ENCODE data around the gene NKAIN1. TPM values are rescaled to one million over a fixed set of nuclear protein-coding genes. Genes with fewer than 3 reads are reported as not detected.
"Not testable (repeated sequence)": the region's sequence is repeated elsewhere in the genome, so short reads cannot be mapped to it uniquely, and the experiment has no call there.

NKAIN1 gene
- total RNA-seq, 4 donors from 2014 or later, result 0.55 TPM; not detected in 3

DNA sequence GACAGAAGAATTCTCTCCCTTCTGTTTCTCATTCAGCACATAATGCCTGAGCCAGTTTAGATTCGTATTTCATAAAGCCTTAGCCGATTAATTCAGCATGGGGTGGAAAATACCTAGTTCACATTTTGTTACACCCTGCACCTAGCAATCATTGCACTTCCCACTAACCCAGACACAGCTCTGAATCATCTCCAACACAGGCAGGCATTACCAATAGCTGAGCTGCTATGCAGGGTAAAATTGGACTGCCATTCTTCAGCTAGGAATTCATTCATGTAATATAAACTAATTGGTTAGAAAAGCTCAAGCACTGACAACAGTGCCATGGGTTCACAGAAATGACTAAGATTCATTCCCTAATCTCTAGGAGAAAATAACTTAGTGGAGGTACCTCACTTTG lies 26.9 kb upstream of the NKAIN1 start:
- no peaks in the 10 kb centered on the region for H3K27me3 ChIP-seq
- no peak for DNase-seq
- TF ChIP-seq, protein P1, sequence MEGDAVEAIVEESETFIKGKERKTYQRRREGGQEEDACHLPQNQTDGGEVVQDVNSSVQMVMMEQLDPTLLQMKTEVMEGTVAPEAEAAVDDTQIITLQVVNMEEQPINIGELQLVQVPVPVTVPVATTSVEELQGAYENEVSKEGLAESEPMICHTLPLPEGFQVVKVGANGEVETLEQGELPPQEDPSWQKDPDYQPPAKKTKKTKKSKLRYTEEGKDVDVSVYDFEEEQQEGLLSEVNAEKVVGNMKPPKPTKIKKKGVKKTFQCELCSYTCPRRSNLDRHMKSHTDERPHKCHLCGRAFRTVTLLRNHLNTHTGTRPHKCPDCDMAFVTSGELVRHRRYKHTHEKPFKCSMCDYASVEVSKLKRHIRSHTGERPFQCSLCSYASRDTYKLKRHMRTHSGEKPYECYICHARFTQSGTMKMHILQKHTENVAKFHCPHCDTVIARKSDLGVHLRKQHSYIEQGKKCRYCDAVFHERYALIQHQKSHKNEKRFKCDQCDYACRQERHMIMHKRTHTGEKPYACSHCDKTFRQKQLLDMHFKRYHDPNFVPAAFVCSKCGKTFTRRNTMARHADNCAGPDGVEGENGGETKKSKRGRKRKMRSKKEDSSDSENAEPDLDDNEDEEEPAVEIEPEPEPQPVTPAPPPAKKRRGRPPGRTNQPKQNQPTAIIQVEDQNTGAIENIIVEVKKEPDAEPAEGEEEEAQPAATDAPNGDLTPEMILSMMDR (IDR thresholded peaks at IDR 0.05), result no peak
- no peak for TF ChIP-seq POLR2A (IDR thresholded peaks at IDR 0.05)
- no peaks in the 10 kb centered on the region for H3K36me3 ChIP-seq
- no peak overlapping the region for H3K27ac ChIP-seq
- no peaks in the 10 kb centered on the region for H3K4me1 ChIP-seq
- H3K9me3 ChIP-seq, result no peaks in the 10 kb centered on the region
- intact Hi-C loops (cut with DNase I; ENCODE audit: low total_unique reads), result no loop called here
- no peak overlapping the region for H3K4me3 ChIP-seq

DNA sequence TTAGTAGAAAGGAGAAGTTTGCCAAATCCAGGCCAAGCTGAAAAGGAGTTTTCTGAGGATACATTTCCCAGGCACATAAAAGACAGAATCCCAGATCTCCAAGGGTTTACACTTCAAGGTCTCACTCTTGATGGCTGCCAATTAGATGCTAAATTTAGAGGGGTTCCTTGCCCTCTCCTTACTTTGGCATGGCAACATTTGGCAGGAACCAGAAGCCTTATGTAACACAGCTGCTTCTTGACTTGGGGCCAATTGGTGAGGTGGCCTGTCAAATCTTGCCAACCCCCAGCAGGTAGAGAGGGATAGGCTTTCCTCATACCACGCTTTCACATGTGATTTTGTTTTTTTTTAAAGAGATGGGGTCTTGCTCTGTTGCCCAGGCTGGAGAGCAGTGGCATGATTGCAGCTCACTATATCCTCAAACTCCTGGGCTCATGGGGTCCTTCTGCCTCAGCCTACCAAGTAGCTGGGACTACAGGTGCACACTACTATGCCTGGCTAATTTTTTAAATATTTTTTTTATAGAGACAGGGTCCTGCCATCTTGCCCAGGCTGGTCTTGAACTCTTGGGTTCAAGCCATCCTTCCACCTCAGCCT lies 25.2 kb upstream of the NKAIN1 start:
- Histone ChIP-seq H3K36me3 (no peaks in the 10 kb centered on the region), H3K4me1 (no peaks in the 10 kb centered on the region), H3K27me3 (no peaks in the 10 kb centered on the region), H3K9me3 (no peaks in the 10 kb centered on the region), H3K27ac (no peak overlapping the region), H3K4me3 (no peak overlapping the region)
- DNase-seq, result no peak
- TF ChIP-seq, protein P1 (IDR thresholded peaks at IDR 0.05), result no peak
- TF ChIP-seq POLR2A (IDR thresholded peaks at IDR 0.05), result no peak
- intact Hi-C loops (cut with DNase I; ENCODE audit: low total_unique reads), result no loop called here

DNA sequence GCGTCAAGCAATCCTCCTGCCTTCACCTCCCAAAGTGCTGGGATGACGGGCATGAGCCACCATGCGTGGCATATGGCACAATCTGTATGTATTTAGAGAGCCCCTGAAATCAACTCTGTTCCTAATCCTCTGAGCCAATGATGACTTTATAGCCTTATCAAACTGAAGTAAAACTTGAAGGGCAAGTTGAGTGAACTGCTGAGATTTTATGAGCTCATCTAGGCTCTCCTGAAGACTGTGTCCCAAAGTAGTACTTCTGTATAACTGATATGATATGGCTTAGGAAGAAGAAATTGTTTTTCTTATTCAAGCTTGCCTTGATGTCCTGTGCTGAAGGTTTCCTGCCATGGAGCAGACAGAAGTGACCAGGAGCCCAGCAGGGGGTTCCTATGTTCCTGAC lies 23.7 kb upstream of the NKAIN1 start:
- no peak overlapping the region for H3K27ac ChIP-seq
- DNase-seq, result no peak
- no peaks in the 10 kb centered on the region for H3K36me3 ChIP-seq
- no peak overlapping the region for H3K4me3 ChIP-seq
- TF ChIP-seq POLR2A (IDR thresholded peaks at IDR 0.05), result no peak
- TF ChIP-seq, protein P1 (IDR thresholded peaks at IDR 0.05), result no peak
- no peaks in the 10 kb centered on the region for H3K9me3 ChIP-seq
- intact Hi-C loops (cut with DNase I; ENCODE audit: low total_unique reads), result no loop called here
- H3K4me1 ChIP-seq, result no peaks in the 10 kb centered on the region
- no peaks in the 10 kb centered on the region for H3K27me3 ChIP-seq

DNA sequence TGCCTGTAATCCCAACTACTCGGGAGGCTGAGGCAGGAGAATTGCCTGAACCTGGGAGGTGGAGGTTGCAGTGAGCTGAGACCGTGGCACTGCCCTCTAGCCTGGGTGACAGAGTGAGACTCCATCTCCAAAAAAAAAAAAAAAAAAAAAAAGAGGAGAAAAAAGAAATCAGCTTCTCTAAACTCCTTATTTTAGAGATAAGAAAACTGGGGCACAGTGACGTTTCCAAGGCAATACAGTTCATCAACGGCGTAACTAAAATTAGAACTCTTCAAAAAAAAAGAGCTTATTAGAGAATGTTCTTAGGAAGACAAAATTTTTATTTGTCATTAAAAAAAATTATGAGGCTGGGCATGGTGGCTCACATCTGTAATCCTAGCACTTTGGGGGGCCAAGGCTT lies 22.7 kb upstream of the NKAIN1 start:
- DNase-seq; H3K4me1 ChIP-seq; H3K36me3 ChIP-seq; H3K4me3 ChIP-seq; intact Hi-C loops (cut with DNase I; ENCODE audit: low total_unique reads); H3K27ac ChIP-seq; H3K27me3 ChIP-seq; H3K9me3 ChIP-seq: not testable (repeated sequence)

DNA sequence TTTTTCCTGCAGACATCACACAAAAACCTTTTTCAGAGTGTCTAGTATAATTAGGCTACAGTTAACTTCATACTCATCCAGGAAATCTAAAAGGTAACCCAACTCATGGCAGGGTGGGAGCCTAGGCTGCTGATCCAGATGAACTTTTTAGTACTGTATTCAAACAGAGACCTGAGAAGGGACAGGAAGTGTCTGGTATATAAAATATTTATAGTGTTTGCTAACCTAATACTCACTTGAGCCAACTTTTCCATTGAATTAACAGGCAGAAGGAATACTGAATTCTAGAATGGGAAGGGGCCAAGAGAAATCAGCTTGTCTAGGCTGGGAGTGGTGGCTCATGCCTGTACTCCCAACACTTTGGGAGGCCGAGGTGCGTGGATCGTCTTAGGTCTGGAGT lies 22.2 kb upstream of the NKAIN1 start:
- Histone ChIP-seq H3K4me3 (no peak overlapping the region), H3K4me1 (no peaks in the 10 kb centered on the region), H3K36me3 (no peaks in the 10 kb centered on the region), H3K9me3 (no peaks in the 10 kb centered on the region), H3K27ac (no peak overlapping the region), H3K27me3 (no peaks in the 10 kb centered on the region)
- TF ChIP-seq POLR2A (IDR thresholded peaks at IDR 0.05), result no peak
- TF ChIP-seq, protein P1 (IDR thresholded peaks at IDR 0.05), result no peak
- intact Hi-C loops (cut with DNase I; ENCODE audit: low total_unique reads), result no loop called here
- no peak for DNase-seq

DNA sequence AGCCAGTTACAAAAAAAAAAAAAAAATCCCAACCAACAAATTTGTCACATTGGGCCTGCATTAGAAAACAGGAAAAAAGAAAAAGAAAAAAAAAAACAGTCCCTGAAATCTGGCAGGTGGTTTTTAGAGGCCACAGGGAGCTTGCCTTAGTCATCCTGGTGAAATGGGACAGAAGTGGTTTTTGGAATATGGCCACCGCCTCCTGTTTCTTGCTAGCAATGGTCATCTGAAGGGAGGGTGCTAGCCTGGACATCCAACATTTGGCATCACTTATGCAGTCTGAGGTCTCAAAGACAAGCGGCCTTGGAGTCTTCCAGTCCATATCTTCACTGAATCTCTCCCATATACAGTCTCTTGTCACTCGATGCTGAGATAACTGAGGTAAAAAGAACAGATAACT lies 20.1 kb upstream of the NKAIN1 start:
- no peak for TF ChIP-seq POLR2A (IDR thresholded peaks at IDR 0.05)
- TF ChIP-seq, protein P1 (IDR thresholded peaks at IDR 0.05), result no peak
- H3K27me3 ChIP-seq, result no peaks in the 10 kb centered on the region
- H3K36me3 ChIP-seq, result no peaks in the 10 kb centered on the region
- no peak for DNase-seq
- no peaks in the 10 kb centered on the region for H3K9me3 ChIP-seq
- no peaks in the 10 kb centered on the region for H3K4me1 ChIP-seq
- no peak overlapping the region for H3K27ac ChIP-seq
- H3K4me3 ChIP-seq, result no peak overlapping the region
- intact Hi-C loops (cut with DNase I; ENCODE audit: low total_unique reads), result no loop called here

Measured in uterus (tissue), 4 donors.